GM12874 (cell line): ENCODE results near the gene THBD.

Experiments used
- TF ChIP-seq, protein P1 (sequence below): IDR thresholded peaks from 2 replicates; pipeline ENCODE4 v1.5.1; 2011; ENCODE audit warnings: low read depth, mild to moderate bottlenecking, control low read depth, low read length, moderate library complexity; ENCODE audit not compliant: insufficient read depth

THBD gene

DNA sequence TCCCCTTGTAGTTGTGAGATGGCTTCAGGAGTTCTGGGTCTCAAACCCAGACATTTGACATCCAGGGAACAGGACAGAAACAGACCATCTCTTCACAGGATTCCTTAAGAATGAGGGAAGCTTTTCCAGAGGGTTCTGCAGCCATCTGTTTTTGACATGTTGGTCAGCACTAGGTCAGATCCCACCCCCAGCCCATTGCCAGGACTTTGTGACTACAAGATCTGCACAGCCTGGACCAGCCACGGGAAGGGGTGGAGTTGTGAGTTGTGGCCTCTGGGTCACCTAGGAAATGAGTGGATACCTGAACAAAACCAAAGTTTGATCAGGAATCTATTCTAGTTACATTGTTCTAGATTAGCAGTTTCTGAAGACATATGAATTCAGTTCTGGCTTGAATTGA is 53.5 kb downstream of the THBD start:
- TF ChIP-seq, protein P1, sequence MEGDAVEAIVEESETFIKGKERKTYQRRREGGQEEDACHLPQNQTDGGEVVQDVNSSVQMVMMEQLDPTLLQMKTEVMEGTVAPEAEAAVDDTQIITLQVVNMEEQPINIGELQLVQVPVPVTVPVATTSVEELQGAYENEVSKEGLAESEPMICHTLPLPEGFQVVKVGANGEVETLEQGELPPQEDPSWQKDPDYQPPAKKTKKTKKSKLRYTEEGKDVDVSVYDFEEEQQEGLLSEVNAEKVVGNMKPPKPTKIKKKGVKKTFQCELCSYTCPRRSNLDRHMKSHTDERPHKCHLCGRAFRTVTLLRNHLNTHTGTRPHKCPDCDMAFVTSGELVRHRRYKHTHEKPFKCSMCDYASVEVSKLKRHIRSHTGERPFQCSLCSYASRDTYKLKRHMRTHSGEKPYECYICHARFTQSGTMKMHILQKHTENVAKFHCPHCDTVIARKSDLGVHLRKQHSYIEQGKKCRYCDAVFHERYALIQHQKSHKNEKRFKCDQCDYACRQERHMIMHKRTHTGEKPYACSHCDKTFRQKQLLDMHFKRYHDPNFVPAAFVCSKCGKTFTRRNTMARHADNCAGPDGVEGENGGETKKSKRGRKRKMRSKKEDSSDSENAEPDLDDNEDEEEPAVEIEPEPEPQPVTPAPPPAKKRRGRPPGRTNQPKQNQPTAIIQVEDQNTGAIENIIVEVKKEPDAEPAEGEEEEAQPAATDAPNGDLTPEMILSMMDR: no peak
